ENCODE results near the gene SERP2.
A peak's percentile ranks its signal among the peaks of the same experiment; 100 is the strongest.

SERP2 gene

GRCh38 chr13:44429311-44429710 lies 55.7 kb downstream of the SERP2 start:
- no peak overlapping the region for H3K4me3 ChIP-seq (ENCODE audit: low read depth, low read length)
- no peak for TF ChIP-seq CTCF (IDR thresholded peaks at IDR 0.05; ENCODE audit: insufficient read depth, low read depth, low read length, missing control alignments)
- DNase-seq (ENCODE audit: low read depth) = no peak

- TF ChIP-seq CTCF (IDR thresholded peaks at IDR 0.05; ENCODE audit: insufficient read depth, low read depth, low read length, missing control alignments) = no peak
- no peak for DNase-seq (ENCODE audit: low read depth)
- no peak overlapping the region for H3K4me3 ChIP-seq (ENCODE audit: low read depth, low read length)
Observed at GRCh38 chr13:44431150-44431549, 57.5 kb downstream of the SERP2 start.

GRCh38 chr13:44432650-44433049 lies 59.0 kb downstream of the SERP2 start:
- DNase-seq (ENCODE audit: low read depth) = no peak
- no peak for TF ChIP-seq CTCF (IDR thresholded peaks at IDR 0.05; ENCODE audit: insufficient read depth, low read depth, low read length, missing control alignments)
- no peak overlapping the region for H3K4me3 ChIP-seq (ENCODE audit: low read depth, low read length)

- TF ChIP-seq CTCF (IDR thresholded peaks at IDR 0.05; ENCODE audit: insufficient read depth, low read depth, low read length, missing control alignments) = no peak
- H3K4me3 ChIP-seq (ENCODE audit: low read depth, low read length) = no peak overlapping the region
- no peak for DNase-seq (ENCODE audit: low read depth)
Observed at GRCh38 chr13:44433863-44434765, 60.5 kb downstream of the SERP2 start.

- peak overlapping the region; percentile 20 for H3K4me3 ChIP-seq (ENCODE audit: low read depth, low read length)
- no peak for TF ChIP-seq CTCF (IDR thresholded peaks at IDR 0.05; ENCODE audit: insufficient read depth, low read depth, low read length, missing control alignments)
- DNase-seq (ENCODE audit: low read depth) = no peak
Observed at GRCh38 chr13:44434766-44435141, 61.1 kb downstream of the SERP2 start.

- peak; percentile 96 for DNase-seq (ENCODE audit: low read depth)
- no peak for TF ChIP-seq CTCF (IDR thresholded peaks at IDR 0.05; ENCODE audit: insufficient read depth, low read depth, low read length, missing control alignments)
- peak overlapping the region; percentile 62 for H3K4me3 ChIP-seq (ENCODE audit: low read depth, low read length)
Observed at GRCh38 chr13:44435142-44435918, 61.7 kb downstream of the SERP2 start.
